ENCODE data around the gene MATK. TPM values are rescaled to one million over a fixed set of nuclear protein-coding genes. Genes with fewer than 3 reads are reported as not detected.

The MATK gene
- total RNA-seq, 1 donor from 2014 or later = not detected

DNA sequence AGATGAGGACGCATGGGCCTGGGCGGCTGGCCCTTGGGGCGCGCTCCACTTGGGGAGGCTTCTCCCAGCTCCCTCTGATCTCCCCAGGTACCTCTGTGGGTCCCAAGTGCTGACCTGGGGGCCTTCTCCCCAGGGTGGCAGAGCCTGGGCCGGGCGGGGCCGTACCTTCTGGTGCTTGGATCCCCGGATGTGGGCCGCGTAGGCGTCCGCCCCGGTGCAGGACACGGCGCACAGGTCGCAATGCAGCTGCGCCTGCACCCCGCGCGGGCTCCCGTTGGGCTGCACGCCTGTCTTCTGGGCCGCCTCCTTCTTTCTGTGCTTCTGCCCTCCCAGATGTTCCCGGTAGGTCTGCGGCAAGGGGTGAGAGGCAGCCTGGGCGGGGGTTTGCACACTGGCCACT is 41.1 kb upstream of the MATK start:
- FAIRE-seq = no peak
- H3K9me3 Mint-ChIP-seq (ENCODE audit: unreplicated experiment) = no peaks in the 10 kb centered on the region
- H3K36me3 Mint-ChIP-seq (ENCODE audit: low read depth, unreplicated experiment) = peaks cover 2% of the 10 kb centered on the region

DNA sequence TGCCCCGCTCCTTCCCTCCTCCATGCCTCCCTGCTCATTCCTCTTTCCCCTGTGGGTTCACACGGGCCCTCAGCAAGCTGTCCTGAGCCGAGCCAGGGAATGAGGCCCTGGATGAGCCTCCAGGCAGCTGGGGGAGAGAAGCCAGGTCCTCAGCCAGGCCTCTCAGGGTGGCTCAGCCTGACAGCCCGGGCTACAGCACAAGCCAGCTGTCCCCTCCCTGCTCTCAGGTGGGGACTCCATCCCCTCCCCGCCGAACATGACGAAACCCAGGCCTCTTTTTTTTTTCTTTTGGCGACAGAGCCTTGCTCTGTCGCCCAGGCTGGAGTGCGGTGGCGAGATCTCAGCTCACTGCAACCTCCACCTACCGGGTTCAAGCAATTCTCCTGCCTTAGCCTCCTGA is 40.0 kb upstream of the MATK start:
- H3K79me2 ChIP-seq (ENCODE audit: insufficient read depth, low read length) = no peaks in the 10 kb centered on the region
- Mint-ChIP-seq H3K27ac (ENCODE audit: unreplicated experiment) (no peak overlapping the region), H3K4me3 (ENCODE audit: unreplicated experiment) (no peak overlapping the region), H3K9me3 (ENCODE audit: unreplicated experiment) (no peaks in the 10 kb centered on the region), H3K4me1 (ENCODE audit: low read depth, unreplicated experiment) (no peaks in the 10 kb centered on the region), H3K27me3 (ENCODE audit: low read depth, unreplicated experiment) (peaks cover 39% of the 10 kb centered on the region), H3K36me3 (ENCODE audit: low read depth, unreplicated experiment) (peaks cover 2% of the 10 kb centered on the region)
- no peak overlapping the region for H3K27ac ChIP-seq (ENCODE audit: low read depth, low read length)
- no peaks in the 10 kb centered on the region for H4K20me1 ChIP-seq (ENCODE audit: insufficient read depth, low read length)
- no peak overlapping the region for H3K9ac ChIP-seq (ENCODE audit: low read length)
- peaks cover 6% of the 10 kb centered on the region for H3K27me3 ChIP-seq (ENCODE audit: insufficient read depth, low read length)
- no peak overlapping the region for H3K4me2 ChIP-seq (ENCODE audit: low read length)
- no peaks in the 10 kb centered on the region for H3K4me1 ChIP-seq (ENCODE audit: insufficient read depth, low read length)
- DNase-seq (ENCODE audit: low read depth) = no peak
- no peak overlapping the region for H3K4me3 ChIP-seq (ENCODE audit: insufficient read depth, low read depth, low read length)
- FAIRE-seq = no peak
- no peak for TF ChIP-seq EZH2 (IDR thresholded peaks at IDR 0.05; ENCODE audit: insufficient read depth, low read length)
- TF ChIP-seq, protein P1, sequence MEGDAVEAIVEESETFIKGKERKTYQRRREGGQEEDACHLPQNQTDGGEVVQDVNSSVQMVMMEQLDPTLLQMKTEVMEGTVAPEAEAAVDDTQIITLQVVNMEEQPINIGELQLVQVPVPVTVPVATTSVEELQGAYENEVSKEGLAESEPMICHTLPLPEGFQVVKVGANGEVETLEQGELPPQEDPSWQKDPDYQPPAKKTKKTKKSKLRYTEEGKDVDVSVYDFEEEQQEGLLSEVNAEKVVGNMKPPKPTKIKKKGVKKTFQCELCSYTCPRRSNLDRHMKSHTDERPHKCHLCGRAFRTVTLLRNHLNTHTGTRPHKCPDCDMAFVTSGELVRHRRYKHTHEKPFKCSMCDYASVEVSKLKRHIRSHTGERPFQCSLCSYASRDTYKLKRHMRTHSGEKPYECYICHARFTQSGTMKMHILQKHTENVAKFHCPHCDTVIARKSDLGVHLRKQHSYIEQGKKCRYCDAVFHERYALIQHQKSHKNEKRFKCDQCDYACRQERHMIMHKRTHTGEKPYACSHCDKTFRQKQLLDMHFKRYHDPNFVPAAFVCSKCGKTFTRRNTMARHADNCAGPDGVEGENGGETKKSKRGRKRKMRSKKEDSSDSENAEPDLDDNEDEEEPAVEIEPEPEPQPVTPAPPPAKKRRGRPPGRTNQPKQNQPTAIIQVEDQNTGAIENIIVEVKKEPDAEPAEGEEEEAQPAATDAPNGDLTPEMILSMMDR (IDR thresholded peaks at IDR 0.05; ENCODE audit: insufficient read depth, low read depth, low read length) = no peak
- H3K9me3 ChIP-seq (ENCODE audit: insufficient read depth, low read depth, low read length) = no peaks in the 10 kb centered on the region
- no peak overlapping the region for H2AFZ ChIP-seq (ENCODE audit: low read depth, low read length)
- no peaks in the 10 kb centered on the region for H3K36me3 ChIP-seq (ENCODE audit: insufficient read depth, low read length)

More for the DNA sequence above, 41.1 kb upstream of the MATK start:
- Histone ChIP-seq H3K4me1 (ENCODE audit: insufficient read depth, low read length) (no peaks in the 10 kb centered on the region), H2AFZ (ENCODE audit: low read depth, low read length) (no peak overlapping the region), H3K9me3 (ENCODE audit: insufficient read depth, low read depth, low read length) (no peaks in the 10 kb centered on the region), H3K27me3 (ENCODE audit: insufficient read depth, low read length) (peaks cover 10% of the 10 kb centered on the region), H3K9ac (ENCODE audit: low read length) (no peak overlapping the region), H3K36me3 (ENCODE audit: insufficient read depth, low read length) (no peaks in the 10 kb centered on the region), H3K27ac (ENCODE audit: low read depth, low read length) (no peak overlapping the region), H3K79me2 (ENCODE audit: insufficient read depth, low read length) (no peaks in the 10 kb centered on the region), H3K4me3 (ENCODE audit: insufficient read depth, low read depth, low read length) (no peak overlapping the region), H3K4me2 (ENCODE audit: low read length) (no peak overlapping the region), H4K20me1 (ENCODE audit: insufficient read depth, low read length) (no peaks in the 10 kb centered on the region)
- no peak overlapping the region for H3K27ac Mint-ChIP-seq (ENCODE audit: unreplicated experiment)
- DNase-seq (ENCODE audit: low read depth) = no peak
- H3K4me3 Mint-ChIP-seq (ENCODE audit: unreplicated experiment) = no peak overlapping the region
- peaks cover 43% of the 10 kb centered on the region for H3K27me3 Mint-ChIP-seq (ENCODE audit: low read depth, unreplicated experiment)
- H3K4me1 Mint-ChIP-seq (ENCODE audit: low read depth, unreplicated experiment) = no peaks in the 10 kb centered on the region
- TF ChIP-seq, protein P1 (IDR thresholded peaks at IDR 0.05; ENCODE audit: insufficient read depth, low read depth, low read length) = no peak
- no peak for TF ChIP-seq EZH2 (IDR thresholded peaks at IDR 0.05; ENCODE audit: insufficient read depth, low read length)

DNA sequence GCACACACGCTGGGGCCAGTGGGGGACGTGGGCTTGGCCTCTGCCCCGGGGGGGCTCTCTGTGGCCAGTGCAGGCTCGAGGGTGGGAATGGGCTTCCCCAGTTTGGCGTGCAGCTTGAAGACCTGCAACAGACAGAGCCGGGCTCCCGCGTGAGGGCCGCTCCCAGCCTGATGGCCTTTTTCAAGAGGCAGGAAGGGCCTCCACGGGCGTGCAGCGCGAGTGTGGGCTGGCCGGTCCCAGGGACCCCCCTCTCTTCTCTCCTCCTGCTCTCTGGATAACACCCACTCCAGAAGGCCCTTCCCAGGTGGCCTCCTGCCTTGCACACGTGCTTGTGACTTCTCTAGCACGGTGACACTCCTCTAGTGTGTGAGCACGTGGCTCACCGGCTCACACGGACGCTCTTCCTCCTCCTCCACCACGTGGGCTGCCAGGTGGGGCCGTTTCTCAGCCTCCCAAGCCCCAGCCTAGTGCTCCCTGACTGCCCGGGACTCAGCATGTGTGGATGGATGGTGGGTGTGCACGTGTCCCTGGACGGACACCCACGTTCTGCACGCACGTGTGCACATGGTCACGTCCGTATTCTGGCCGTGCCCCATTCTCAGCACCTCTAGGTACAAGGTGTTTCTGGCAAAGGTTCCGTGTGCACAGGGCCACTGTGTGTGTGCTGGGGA is 39.2 kb upstream of the MATK start:
- H3K27me3 Mint-ChIP-seq (ENCODE audit: low read depth, unreplicated experiment) = peaks cover 33% of the 10 kb centered on the region
- Histone ChIP-seq H3K27me3 (ENCODE audit: insufficient read depth, low read length) (peaks cover 6% of the 10 kb centered on the region), H3K79me2 (ENCODE audit: insufficient read depth, low read length) (no peaks in the 10 kb centered on the region), H3K27ac (ENCODE audit: low read depth, low read length) (no peak overlapping the region), H3K4me2 (ENCODE audit: low read length) (no peak overlapping the region), H3K9me3 (ENCODE audit: insufficient read depth, low read depth, low read length) (no peaks in the 10 kb centered on the region), H3K4me3 (ENCODE audit: insufficient read depth, low read depth, low read length) (no peak overlapping the region), H4K20me1 (ENCODE audit: insufficient read depth, low read length) (no peaks in the 10 kb centered on the region), H2AFZ (ENCODE audit: low read depth, low read length) (no peak overlapping the region), H3K4me1 (ENCODE audit: insufficient read depth, low read length) (no peaks in the 10 kb centered on the region), H3K36me3 (ENCODE audit: insufficient read depth, low read length) (no peaks in the 10 kb centered on the region), H3K9ac (ENCODE audit: low read length) (no peak overlapping the region)
- no peaks in the 10 kb centered on the region for H3K9me3 Mint-ChIP-seq (ENCODE audit: unreplicated experiment)
- no peaks in the 10 kb centered on the region for H3K4me1 Mint-ChIP-seq (ENCODE audit: low read depth, unreplicated experiment)
- no peak for TF ChIP-seq EZH2 (IDR thresholded peaks at IDR 0.05; ENCODE audit: insufficient read depth, low read length)
- TF ChIP-seq, protein P1 (IDR thresholded peaks at IDR 0.05; ENCODE audit: insufficient read depth, low read depth, low read length) = no peak
- no peak overlapping the region for H3K4me3 Mint-ChIP-seq (ENCODE audit: unreplicated experiment)
- FAIRE-seq (no peak), DNase-seq (ENCODE audit: low read depth) (no peak)
- H3K27ac Mint-ChIP-seq (ENCODE audit: unreplicated experiment) = no peak overlapping the region
- peaks cover 2% of the 10 kb centered on the region for H3K36me3 Mint-ChIP-seq (ENCODE audit: low read depth, unreplicated experiment)
